Prostate gland (tissue), 2 donors: ENCODE results near the gene CATSPERD. TPM values are rescaled to one million over a fixed set of nuclear protein-coding genes. Genes with fewer than 3 reads are reported as not detected.

Experiments
- DNase-seq: peaks from one replicate; pipeline ENCODE4 v3.0.0-alpha.2; 2019; ENCODE audit warnings: low spot score
- H3K27ac ChIP-seq, 2 donors: fragments of 200-600 bp; sonication (generic); 2 replicates each; pipeline ENCODE4 v1.5.1; 2017 to 2019
- H3K27me3 ChIP-seq: fragments of 200-600 bp; sonication (generic); replicated peaks from 2 replicates; pipeline ENCODE4 v1.5.1; 2019; ENCODE audit not compliant: insufficient read depth
- H3K36me3 ChIP-seq, 2 donors: fragments of 200-600 bp; sonication (generic); 1 replicate in 1 of 2; 2 replicates in 1 of 2; pipeline versions ENCODE4 v1.5.1 to v1.8.1; 2017 to 2019
- H3K4me1 ChIP-seq: fragments of 200-600 bp; sonication (generic); replicated peaks from 2 replicates; pipeline ENCODE4 v1.5.1; 2019
- H3K4me3 ChIP-seq, 2 donors: fragments of 200-600 bp; sonication (generic); 2 replicates each; pipeline ENCODE4 v1.5.1; 2017 to 2019
- H3K9me3 ChIP-seq: fragments of 200-600 bp; sonication (generic); 2 replicates; pipeline ENCODE4 v1.5.1; 2017
- CTCF ChIP-seq, 4 experiments: fragments of 200-600 bp in 2 of 4; fragments of 450-650 bp in 2 of 4; sonication (generic) in 2 of 4; IDR thresholded peaks; 1 replicate in 3 of 4; 2 replicates in 1 of 4; pipeline ENCODE4 v1.5.1; 2016 to 2019; ENCODE audit warnings: antibody characterized with exemption in 4 of 4, mild to moderate bottlenecking in 2 of 4, moderate library complexity in 2 of 4
- POLR2A ChIP-seq: fragments of 450-650 bp; IDR thresholded peaks from one replicate; pipeline ENCODE4 v1.6.1; 2016; ENCODE audit warnings: antibody characterized with exemption, mild to moderate bottlenecking
- POLR2AphosphoS5 ChIP-seq: sonication (generic); formaldehyde crosslinking; IDR thresholded peaks from one replicate; pipeline ENCODE4 v1.6.1; 2017; ENCODE audit warnings: antibody characterized with exemption
- WGBS: methylation state at CpG from one replicate; pipeline ENCODE4 v1.1.5; 2018; 5-methylcytosine and 5-hydroxymethylcytosine counted together
- intact Hi-C: fragments of 100-400 bp; cut with DNase I; formaldehyde crosslinking; loops from one replicate; pipeline ENCODE4 v1.14.2; 2022
- total RNA-seq, 2 donors: library from RNA; depleted of rRNA; stranded (reverse); fragments of >200 nt; gene quantifications; one replicate each; pipeline ENCODE4 v1.1.0, GENCODE V29; 2016

Gene CATSPERD
- total RNA-seq, 2 donors from 2014 or later: 1.4 TPM; not detected in 1

DNA sequence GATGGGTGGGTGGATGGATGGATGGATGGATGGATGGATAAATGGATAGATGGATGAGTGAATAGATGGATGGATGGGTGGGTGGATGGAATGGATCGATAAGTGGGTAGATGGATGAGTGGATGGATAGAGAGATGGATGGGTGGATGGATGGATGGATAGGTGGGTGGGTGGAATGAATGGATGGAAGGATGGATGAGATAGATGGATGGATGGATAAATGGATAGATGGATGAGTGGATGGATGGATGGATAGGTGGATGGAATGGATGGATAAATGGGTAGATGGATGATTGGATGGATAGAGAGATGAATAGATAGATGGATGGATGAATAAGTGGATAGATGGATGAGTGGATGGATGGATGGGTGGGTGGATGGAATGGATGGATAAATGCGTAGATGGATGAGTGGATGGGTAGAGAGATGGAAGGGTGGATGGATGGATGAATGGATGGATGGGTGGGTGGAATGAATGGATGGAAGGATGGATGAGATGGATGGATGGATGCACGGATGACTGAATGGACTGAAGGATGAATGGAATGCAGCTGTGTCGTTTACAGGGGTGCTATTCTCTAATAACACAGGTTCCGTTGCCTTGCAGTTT is 42.3 kb downstream of the CATSPERD start:
- Histone ChIP-seq H3K4me3 (no peak overlapping the region), H3K9me3 (no peaks in the 10 kb centered on the region), H3K27me3 (no peaks in the 10 kb centered on the region), H3K27ac (no peak overlapping the region), H3K4me1 (no peaks in the 10 kb centered on the region), H3K36me3 (no peaks in the 10 kb centered on the region)
- intact Hi-C loops: no loop called here
- WGBS: 87% methylated on average over 5 of the region's 5 CpGs
- TF ChIP-seq POLR2AphosphoS5 (no peak), POLR2A (no peak), CTCF (IDR thresholded peaks at IDR 0.05) (no peak)
- no peak for DNase-seq

DNA sequence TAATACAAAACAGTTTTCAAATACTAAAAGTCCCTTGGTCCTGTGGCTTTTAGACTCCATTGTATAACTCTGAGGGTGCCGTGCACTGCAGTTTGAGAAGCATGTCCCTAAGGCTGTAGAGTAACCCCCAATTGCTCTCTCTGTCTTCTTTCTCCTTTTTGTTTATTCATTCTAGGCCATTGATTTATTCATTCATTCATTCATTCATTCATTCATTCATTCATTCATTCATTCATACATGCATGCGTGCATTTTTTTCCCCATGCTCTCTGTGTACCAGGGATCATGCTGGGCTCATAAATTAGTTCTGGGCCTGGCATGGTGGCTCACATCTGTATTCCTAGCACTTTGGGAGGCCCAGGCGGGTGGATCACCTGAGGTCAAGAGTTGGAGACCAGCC is 44.8 kb downstream of the CATSPERD start:
- intact Hi-C loops: no loop called here
- Histone ChIP-seq H3K36me3 (no peaks in the 10 kb centered on the region), H3K4me1 (no peaks in the 10 kb centered on the region), H3K9me3 (no peaks in the 10 kb centered on the region), H3K4me3 (no peak overlapping the region), H3K27ac (no peak overlapping the region), H3K27me3 (no peaks in the 10 kb centered on the region)
- WGBS: 94% methylated on average over 3 of the region's 3 CpGs
- TF ChIP-seq POLR2AphosphoS5: no peak
- TF ChIP-seq POLR2A: no peak
- DNase-seq: no peak

DNA sequence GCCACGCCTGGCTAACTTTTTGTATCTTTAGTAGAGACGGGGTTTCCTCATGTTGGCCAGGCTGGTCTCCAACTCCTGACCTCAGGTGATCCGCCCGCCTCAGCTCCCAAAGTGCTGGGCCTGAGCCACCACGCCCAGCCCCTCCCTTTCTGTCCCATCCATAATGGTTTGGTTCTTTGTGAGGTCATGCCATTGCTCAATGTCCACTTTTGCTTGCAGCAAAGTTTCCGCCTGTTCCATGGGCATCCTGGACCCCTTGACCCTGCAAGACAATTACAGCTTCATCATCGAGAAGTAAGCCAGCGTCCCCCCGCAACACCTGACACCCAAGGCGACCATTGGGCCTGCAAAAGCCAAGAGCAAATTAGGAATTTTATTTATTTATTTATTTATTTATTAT is 47.5 kb downstream of the CATSPERD start:
- Histone ChIP-seq H3K4me1 (no peaks in the 10 kb centered on the region), H3K36me3 (no peaks in the 10 kb centered on the region), H3K4me3 (no peak overlapping the region), H3K9me3 (no peaks in the 10 kb centered on the region), H3K27ac (no peak overlapping the region), H3K27me3 (no peaks in the 10 kb centered on the region)
- intact Hi-C loops: no loop called here
- no peak for DNase-seq
- TF ChIP-seq CTCF (IDR thresholded peaks at IDR 0.05): no peak
- TF ChIP-seq POLR2AphosphoS5: no peak
- TF ChIP-seq POLR2A: no peak
- WGBS: 95% methylated on average over 10 of the region's 10 CpGs

GRCh38 chr19:5772416-5772815 is 52.0 kb downstream of the CATSPERD start:
- no peak for DNase-seq
- Histone ChIP-seq H3K27ac (no peak overlapping the region), H3K4me3 (no peak overlapping the region), H3K9me3 (no peaks in the 10 kb centered on the region), H3K27me3 (no peaks in the 10 kb centered on the region), H3K36me3 (no peaks in the 10 kb centered on the region), H3K4me1 (no peaks in the 10 kb centered on the region)
- intact Hi-C loops: no loop called here
- no peak for TF ChIP-seq CTCF (IDR thresholded peaks at IDR 0.05)
- TF ChIP-seq POLR2AphosphoS5: no peak
- no peak for TF ChIP-seq POLR2A
- 90% methylated on average over 19 of the region's 19 CpGs for WGBS

DNA sequence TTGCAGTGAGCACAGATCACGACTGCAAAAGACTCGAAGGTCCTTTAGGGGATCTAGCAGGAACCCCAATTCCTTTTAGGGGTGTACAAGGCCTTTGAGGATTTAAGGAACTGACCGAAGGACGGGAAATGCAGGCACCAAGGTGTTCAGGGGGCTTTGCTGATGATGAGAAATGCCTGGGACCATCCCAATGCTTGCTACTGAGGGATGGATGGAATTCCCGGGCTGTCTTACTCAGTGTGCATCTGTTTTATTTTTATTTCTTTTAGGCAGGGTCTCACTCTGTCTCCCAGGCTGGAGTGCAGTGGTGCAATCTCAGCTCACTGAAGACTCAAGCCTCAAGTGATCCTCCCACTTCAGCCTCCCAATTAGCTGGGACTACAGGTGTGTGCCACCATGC is 52.8 kb downstream of the CATSPERD start:
- Histone ChIP-seq H3K4me1 (no peaks in the 10 kb centered on the region), H3K27me3 (no peaks in the 10 kb centered on the region), H3K36me3 (no peaks in the 10 kb centered on the region), H3K4me3 (no peak overlapping the region), H3K9me3 (no peaks in the 10 kb centered on the region), H3K27ac (no peak overlapping the region)
- 91% methylated on average over 5 of the region's 5 CpGs for WGBS
- TF ChIP-seq POLR2A (no peak), POLR2AphosphoS5 (no peak), CTCF (IDR thresholded peaks at IDR 0.05) (no peak)
- no peak for DNase-seq
- intact Hi-C loops: no loop called here
